GM12892 (cell line): Measurements from ENCODE around the gene PALLD.

ENCODE experiments used
- DNase-seq: peaks from one replicate; pipeline ENCODE4 v3.0.0; 2011; ENCODE audit not compliant: insufficient read length
- FAIRE-seq: peaks from 2 replicates; lab custom pipeline; 2011; peaks lifted over from hg19 to GRCh38; lab: Jason Lieb, UNC
- POLR2A ChIP-seq: IDR thresholded peaks from 2 replicates; pipeline ENCODE4 v1.6.1; 2011; ENCODE audit warnings: low read depth, low read length, control low read depth
- POLR2AphosphoS5 ChIP-seq: IDR thresholded peaks from 2 replicates; pipeline ENCODE4 v1.6.1; 2011; ENCODE audit warnings: low read depth, low read length, control low read depth
- TAF1 ChIP-seq: IDR thresholded peaks from 2 replicates; pipeline ENCODE4 v1.6.1; 2011; ENCODE audit warnings: low read depth, mild to moderate bottlenecking, control low read depth, low read length, borderline replicate concordance

PALLD gene

GRCh38 chr4:168480931-168481611 is 15.8 kb upstream of the PALLD start:
- TF ChIP-seq POLR2A (no peak), POLR2AphosphoS5 (no peak), TAF1 (no peak)
- DNase-seq, result peak; percentile 14
- no peak for FAIRE-seq

DNA sequence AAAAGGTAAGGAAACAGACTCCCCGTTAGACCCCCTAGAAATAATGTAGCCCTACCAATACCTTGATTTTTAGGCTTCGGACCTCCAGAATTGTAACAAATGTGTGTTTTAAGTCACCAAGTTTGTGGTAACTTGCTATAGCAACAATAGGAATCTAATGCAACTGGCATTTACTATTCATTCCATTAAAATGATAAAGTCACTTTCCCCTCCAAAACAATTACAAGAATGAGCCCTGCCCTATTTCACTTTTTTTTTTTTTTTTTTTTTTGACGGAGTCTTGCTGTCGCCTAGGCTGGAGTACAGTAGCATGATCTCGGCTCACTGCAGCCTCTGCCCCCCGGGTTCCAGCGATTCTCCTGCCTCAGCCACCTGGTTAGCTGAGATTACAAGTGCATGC is 13.0 kb upstream of the PALLD start:
- no peak for TF ChIP-seq TAF1
- TF ChIP-seq POLR2A, result no peak
- TF ChIP-seq POLR2AphosphoS5, result no peak
- FAIRE-seq, result no peak
- DNase-seq, result no peak

- FAIRE-seq, result no peak
- TF ChIP-seq POLR2AphosphoS5 (no peak), TAF1 (no peak), POLR2A (no peak)
- DNase-seq, result no peak
These were observed 12.2 kb upstream of the PALLD start for GRCh38 chr4:168484626-168485025.

DNA sequence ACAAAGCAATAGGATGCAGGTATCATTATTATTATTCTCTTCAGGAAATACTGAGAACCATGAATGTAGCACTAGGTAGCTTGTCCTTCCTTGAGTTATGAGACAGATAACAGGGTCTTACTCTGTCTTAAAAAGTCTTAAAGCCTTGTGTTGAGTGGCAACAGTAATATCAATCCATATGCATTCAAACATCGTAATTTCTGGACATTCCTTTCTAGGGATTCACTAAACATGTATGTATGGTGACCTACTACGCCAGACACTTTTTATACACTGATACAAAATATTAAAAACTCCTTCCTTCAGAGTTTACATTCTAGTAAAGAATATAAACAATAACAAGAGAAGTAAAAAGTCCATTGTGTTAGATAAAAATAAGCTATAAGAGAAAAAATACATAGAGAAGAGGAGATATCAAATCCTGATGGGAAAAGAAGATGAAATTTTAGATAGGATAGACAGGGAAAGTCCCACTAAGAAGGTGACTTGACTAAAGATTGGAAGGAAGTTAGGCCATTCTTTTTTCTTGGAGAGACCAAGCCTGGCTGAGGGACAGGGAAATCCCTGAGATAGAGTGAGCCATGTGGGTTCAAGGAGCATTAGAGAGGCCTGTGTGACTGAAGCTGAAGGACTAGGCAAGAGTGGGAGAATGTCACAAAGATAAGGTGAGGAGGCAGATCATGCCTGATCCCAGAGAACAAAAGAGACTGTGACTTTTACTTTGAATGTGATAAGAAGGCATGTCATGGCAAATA is 11.5 kb upstream of the PALLD start:
- FAIRE-seq, result no peak
- TF ChIP-seq POLR2A (no peak), POLR2AphosphoS5 (no peak), TAF1 (no peak)
- no peak for DNase-seq

DNA sequence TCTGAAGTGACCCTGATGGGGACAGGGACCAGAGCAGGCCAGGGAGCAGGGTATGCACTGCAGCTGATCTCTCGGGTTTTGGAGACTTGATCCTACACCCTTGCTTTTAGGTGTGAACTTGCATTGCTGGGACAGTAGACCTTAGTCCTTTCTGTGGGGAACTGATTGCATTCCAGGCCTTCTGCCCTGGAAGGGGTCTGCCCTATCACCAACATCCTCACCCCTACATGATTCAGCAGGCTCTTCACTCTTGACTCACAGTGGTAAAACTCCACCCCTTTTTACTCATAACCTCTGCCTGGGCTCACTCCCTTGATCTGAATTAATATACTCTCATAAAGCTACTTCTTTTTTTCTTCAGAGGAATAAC is 10.0 kb upstream of the PALLD start:
- TF ChIP-seq TAF1 (no peak), POLR2AphosphoS5 (no peak), POLR2A (no peak)
- DNase-seq (no peak), FAIRE-seq (no peak)

- FAIRE-seq (no peak), DNase-seq (no peak)
- no peak for TF ChIP-seq POLR2A
- TF ChIP-seq TAF1, result no peak
- TF ChIP-seq POLR2AphosphoS5, result no peak
These were observed 9.4 kb upstream of the PALLD start for GRCh38 chr4:168487282-168488035.

GRCh38 chr4:168488869-168489274 is 8.0 kb upstream of the PALLD start:
- FAIRE-seq, result no peak
- DNase-seq, result no peak
- TF ChIP-seq TAF1 (no peak), POLR2AphosphoS5 (no peak), POLR2A (no peak)

- TF ChIP-seq POLR2A (no peak), POLR2AphosphoS5 (no peak), TAF1 (no peak)
- DNase-seq (no peak), FAIRE-seq (no peak)
These were observed 7.2 kb upstream of the PALLD start for GRCh38 chr4:168489616-168490015.

GRCh38 chr4:168490711-168491110 is 6.1 kb upstream of the PALLD start:
- FAIRE-seq, result no peak
- TF ChIP-seq POLR2AphosphoS5 (no peak), TAF1 (no peak), POLR2A (no peak)
- DNase-seq, result no peak

DNA sequence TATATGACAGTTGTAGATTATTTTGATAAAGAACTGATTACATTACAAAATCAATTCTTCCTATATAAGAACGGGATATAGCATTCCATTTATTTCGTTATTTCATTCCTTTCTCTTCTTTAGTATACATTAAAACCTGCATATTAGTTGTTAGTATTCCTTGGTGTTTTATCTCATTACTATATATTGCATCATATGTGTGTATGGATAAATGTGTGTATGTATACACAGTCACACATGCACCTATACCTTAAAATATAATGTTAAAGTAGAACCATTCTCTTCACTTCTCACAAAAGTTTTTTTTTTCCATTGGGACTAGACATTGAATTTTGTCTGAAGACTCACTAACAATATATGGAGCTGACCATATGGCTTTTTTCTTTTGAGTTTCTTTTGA is 5.3 kb upstream of the PALLD start:
- TF ChIP-seq TAF1 (no peak), POLR2A (no peak), POLR2AphosphoS5 (no peak)
- DNase-seq (no peak), FAIRE-seq (no peak)

DNA sequence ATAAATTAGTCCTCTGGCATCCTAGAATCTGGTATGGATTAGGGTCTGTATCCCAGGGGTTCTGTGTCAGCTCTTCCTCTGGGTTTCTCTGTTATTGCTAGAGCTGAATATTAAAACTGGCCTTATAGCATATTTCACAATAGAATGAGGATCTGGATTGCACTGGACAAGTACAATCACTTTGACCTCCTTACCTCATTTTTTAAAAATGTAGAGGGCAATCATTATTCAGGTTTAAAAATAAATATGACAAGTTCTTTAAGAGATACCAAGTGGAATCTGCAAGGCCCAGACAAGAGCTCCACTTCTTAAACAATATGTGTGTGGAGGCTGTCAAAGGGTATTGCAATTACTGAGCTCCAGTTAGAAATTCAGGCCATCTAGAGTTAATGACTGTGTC is 1.4 kb downstream of the PALLD start:
- DNase-seq, result no peak
- no peak for FAIRE-seq
- TF ChIP-seq POLR2AphosphoS5 (no peak), POLR2A (no peak), TAF1 (no peak)

- TF ChIP-seq POLR2AphosphoS5, result no peak
- no peak for TF ChIP-seq TAF1
- TF ChIP-seq POLR2A, result no peak
- no peak for FAIRE-seq
- DNase-seq, result no peak
These were observed 2.4 kb downstream of the PALLD start for GRCh38 chr4:168499241-168499640.
